H1 (cell line): ENCODE data around the gene ELAVL1. TPM values are rescaled to one million over a fixed set of nuclear protein-coding genes. Genes with fewer than 3 reads are reported as not detected.

Experiments used
- BCL11A ChIP-seq, 2 experiments: IDR thresholded peaks; one replicate each; pipeline ENCODE4 v1.6.1; 2011; ENCODE audit warnings: low read depth in 2 of 2, low read length in 2 of 2, mild to moderate bottlenecking in 2 of 2
- CTCF ChIP-seq, 3 experiments: IDR thresholded peaks; 1 replicate in 2 of 3; 2 replicates in 1 of 3; pipeline versions ENCODE4 v1.5.1 to v1.6.1; 2011; ENCODE audit warnings: low read length in 3 of 3, mild to moderate bottlenecking in 3 of 3, inconsistent platforms in 2 of 3, low read depth in 1 of 3, moderate library complexity in 1 of 3; ENCODE audit not compliant: insufficient read depth in 1 of 3; ENCODE audit errors: control extremely low read depth in 1 of 3
- E2F6 ChIP-seq: IDR thresholded peaks from 2 replicates; pipeline ENCODE4 v1.6.1; 2012; ENCODE audit warnings: inconsistent platforms
- JUND ChIP-seq: IDR thresholded peaks from 2 replicates; pipeline ENCODE4 v1.6.1; 2011; ENCODE audit warnings: mild to moderate bottlenecking, improper control_type of control experiment, low read length
- MAFK ChIP-seq: IDR thresholded peaks from 2 replicates; pipeline ENCODE4 v1.6.1; 2012; ENCODE audit warnings: low read depth, mild to moderate bottlenecking, improper control_type of control experiment, low read length
- RAD21 ChIP-seq, 2 experiments: IDR thresholded peaks in 1 of 2; conservative IDR thresholded peaks in 1 of 2; 2 replicates each; pipeline ENCODE4 v1.6.1; 2011; ENCODE audit warnings: low read depth in 2 of 2, low read length in 2 of 2, improper control_type of control experiment in 1 of 2, inconsistent platforms in 1 of 2, mild to moderate bottlenecking in 1 of 2, moderate library complexity in 1 of 2
- polyA plus RNA-seq, 7 experiments: library from polyadenylated mRNA; depleted of rRNA in 3 of 7; stranded (reverse) in 5 of 7; unstranded in 2 of 7; fragments of >200 nt in 5 of 7; fragments of 200-250 nt in 2 of 7; gene quantifications; 1 replicate in 5 of 7; 2 replicates in 1 of 7; 4 replicates in 1 of 7; pipeline versions ENCODE4 v1.2.1 to v1.2.3, GENCODE V29; 2011 to 2013; ENCODE audit warnings: missing spikeins in 2 of 7, mixed read lengths in 2 of 7
- total RNA-seq: library from RNA; stranded (reverse); fragmentation: NEBNext Ultra II Directional; extraction: Animal tissue kit (Norgen Biotek cat#: 25700); gene quantifications from 2 replicates; pipeline ENCODE4 v1.2.1, GENCODE V29; 2021

The ELAVL1 gene
- total and polyA plus RNA-seq, 2 of the 8 experiments (the other 6 are each of a cell fraction or from before 2014, with no cell fraction given), result 56.7 to 163 TPM

DNA sequence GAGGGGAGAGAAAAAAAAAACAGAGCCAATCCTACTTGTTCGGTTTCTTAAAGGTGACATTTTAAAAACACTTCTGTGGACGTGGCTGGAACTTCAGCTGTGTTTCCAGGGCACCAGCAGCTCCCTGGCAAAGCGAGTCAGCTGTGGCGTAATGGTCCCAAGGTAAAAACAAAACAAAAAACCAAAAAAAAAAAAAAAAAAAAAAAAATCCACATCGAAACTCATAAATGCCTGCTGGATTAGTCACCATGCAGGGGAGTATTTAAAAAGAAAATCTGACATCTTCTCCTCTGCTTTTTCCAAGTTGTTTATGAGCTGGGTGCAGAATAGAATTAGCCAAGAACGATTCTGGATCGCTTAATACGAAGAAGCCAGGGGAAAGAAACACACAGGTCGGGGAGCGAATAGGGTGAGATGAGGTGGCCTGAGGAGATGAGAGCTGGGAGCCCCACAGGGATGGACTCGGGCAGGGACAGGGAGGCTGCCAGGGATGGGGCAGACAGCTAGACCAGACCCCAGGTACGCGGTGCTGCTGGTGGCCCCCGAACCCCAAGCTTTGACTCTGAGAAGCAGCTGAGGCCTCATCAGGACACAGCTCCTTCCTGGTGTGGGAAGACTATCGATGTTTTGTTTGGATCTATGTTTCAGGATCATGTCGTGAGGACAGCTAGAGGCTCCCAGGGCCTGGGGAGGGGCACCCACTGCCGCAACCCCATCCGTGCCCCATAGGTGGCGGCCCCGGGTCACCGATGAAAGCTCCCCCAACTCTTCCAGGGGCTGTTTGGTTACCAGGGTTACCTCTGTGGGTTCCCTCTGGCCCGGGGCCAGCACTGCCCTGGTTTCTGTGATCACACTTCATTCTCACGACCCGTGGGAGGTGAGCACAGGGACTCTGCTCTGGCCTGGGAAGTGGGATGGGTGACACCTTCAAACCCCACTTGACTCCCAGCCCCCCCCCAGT lies 76.4 kb downstream of the ELAVL1 start (continued):
- TF ChIP-seq RAD21 (IDR thresholded peaks at IDR 0.05 in 1 of 2, conservative IDR thresholded peaks at IDR 0.05 in 1 of 2; ENCODE audit: low read depth in 2 of 2, low read length in 2 of 2) (peak; percentile 50 to 65), BCL11A (IDR thresholded peaks at IDR 0.05; ENCODE audit: low read depth in 2 of 2, low read length in 2 of 2) (no peak), MAFK (no peak), E2F6 (no peak), CTCF (IDR thresholded peaks at IDR 0.05; ENCODE audit: control extremely low read depth in 1 of 3, insufficient read depth in 1 of 3, low read depth in 1 of 3, low read length in 3 of 3) (peak; percentile 49 to 71 (median 69); a peak in 3 of 4 replicates), JUND (no peak)
